ENCODE results near the gene B4GALNT1.
"Not testable (repeated sequence)": the region's sequence is repeated elsewhere in the genome, so short reads cannot be mapped to it uniquely, and the experiment has no call there.

The B4GALNT1 gene

DNA sequence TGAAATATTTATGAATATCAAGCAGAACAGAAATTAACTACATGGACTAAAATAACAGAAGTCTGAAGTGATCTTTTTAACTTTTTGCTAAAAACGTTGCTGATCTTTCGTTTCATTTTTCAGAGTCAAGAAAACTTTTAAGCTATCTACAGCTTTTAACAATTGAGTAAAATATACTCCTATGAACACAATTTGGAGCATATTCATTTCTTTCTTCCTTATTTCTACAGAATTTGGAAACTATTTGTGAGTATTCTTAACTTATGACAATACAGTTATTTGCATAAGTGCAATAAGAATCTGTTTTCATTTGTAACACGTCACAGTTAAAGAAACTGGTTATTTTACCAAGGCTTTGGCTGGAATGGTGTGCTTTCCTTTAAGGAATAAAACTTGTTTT, 21.0 kb upstream of the B4GALNT1 start:
- peaks cover 8% of the 10 kb centered on the region for H3K27me3 Mint-ChIP-seq
- DNase-seq = no peak
- H3K36me3 Mint-ChIP-seq = no peaks in the 10 kb centered on the region
- H3K4me1 Mint-ChIP-seq = no peaks in the 10 kb centered on the region
- no peak overlapping the region for H3K27ac Mint-ChIP-seq
- H3K4me3 Mint-ChIP-seq = no peak overlapping the region
- CTCF ChIA-PET = interaction anchor here (0.7 kb wide), 1 partner anchor 16 kb away, joined by 3 read pairs; no protein-coding TSS in a partner anchor
- peaks cover 7% of the 10 kb centered on the region for H3K9me3 Mint-ChIP-seq

DNA sequence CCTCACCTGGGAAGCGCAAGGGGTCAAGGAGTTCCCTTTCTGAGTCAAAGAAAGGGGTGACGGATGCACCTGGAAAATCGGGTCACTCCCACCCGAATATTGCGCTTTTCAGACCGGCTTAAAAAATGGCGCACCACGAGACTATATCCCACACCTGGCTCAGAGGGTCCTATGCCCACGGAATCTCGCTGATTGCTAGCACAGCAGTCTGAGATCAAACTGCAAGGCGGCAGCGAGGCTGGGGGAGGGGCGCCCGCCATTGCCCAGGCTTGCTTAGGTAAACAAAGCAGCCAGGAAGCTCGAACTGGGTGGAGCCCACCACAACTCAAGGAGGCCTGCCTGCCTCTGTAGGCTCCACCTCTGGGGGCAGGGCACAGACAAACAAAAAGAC, 13.7 kb upstream of the B4GALNT1 start:
- not testable (repeated sequence) for H3K9me3 Mint-ChIP-seq, H3K4me1 Mint-ChIP-seq, DNase-seq, H3K27ac Mint-ChIP-seq, H3K4me3 Mint-ChIP-seq, H3K36me3 Mint-ChIP-seq
- CTCF ChIA-PET = interaction anchor here (1.3 kb wide), 1 partner anchor 64 kb away, joined by 5 read pairs; no protein-coding TSS in a partner anchor
- peaks cover 12% of the 10 kb centered on the region for H3K27me3 Mint-ChIP-seq

DNA sequence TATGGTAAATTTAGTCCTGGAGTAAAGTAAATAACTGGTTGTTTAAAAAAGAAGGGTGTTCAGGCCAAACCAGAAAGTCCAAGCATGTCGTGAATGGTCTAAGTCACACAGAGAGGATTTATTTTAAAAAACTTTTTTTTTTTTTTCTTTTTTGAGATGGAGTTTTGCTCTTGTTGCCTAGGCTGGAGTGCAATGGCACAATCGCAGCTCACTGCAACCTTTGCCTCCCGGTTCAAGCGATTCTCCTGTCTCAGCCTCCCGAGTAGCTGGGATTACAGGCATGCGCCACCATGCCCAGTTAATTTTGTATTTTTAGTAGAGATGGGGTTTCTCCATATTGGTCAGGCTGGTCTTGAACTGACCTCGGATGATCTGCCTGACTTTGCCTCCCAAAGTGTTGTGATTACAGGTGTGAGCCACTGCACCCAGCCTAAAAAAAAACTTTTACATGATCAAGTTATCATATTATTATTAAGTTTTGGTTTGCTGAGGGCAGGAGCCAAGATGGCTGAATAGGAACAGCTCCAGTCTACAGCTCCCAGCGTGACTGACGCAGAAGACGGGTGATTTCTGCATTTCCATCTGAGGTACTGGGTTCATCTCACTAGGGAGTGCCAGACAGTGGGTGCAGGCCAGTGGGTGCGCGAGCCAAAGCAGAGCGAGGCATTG, 13.1 kb upstream of the B4GALNT1 start:
- not testable (repeated sequence) for H3K4me3 Mint-ChIP-seq, H3K27ac Mint-ChIP-seq, H3K36me3 Mint-ChIP-seq, H3K9me3 Mint-ChIP-seq, H3K4me1 Mint-ChIP-seq, DNase-seq
- H3K27me3 Mint-ChIP-seq = peaks cover 17% of the 10 kb centered on the region
- CTCF ChIA-PET = interaction anchor here (1.3 kb wide), 1 partner anchor 63 kb away, joined by 5 read pairs; no protein-coding TSS in a partner anchor

DNA sequence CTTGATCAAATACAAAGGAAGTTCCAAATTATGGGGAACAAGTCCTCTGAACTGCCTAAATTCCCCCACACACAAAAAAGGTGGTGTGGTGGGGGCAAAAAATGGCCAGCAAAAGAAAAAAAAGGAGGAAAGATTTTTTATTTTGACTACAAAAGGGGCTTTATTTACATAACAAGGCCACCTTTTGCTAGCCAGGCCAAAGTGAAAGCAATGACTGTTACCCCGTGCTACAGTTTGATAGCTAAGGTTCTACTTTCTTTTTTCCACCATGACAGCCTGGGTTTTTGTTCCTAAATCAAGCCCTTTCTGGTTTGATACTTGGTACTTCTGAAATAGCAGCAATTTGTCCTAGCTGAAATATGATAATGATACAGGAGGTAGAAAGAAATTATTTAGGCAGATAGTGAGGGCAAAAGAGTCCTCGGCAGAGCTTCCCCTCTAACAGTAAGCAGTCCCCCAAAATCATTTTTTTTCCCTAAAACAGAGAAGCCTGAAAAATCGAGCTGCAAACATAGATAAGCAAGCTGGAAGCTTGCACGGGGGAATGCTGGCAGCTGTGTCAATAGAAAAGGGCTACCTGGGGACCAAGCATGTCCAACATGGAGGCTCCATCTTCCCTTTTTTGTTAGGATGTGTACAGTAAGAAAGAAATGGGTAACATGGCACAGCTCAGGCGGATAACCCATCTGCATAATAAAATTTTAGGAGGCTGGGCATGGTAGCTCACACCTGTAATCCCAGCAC, 8.9 kb upstream of the B4GALNT1 start:
- H3K4me3 Mint-ChIP-seq = no peak overlapping the region
- H3K4me1 Mint-ChIP-seq = no peaks in the 10 kb centered on the region
- no peak overlapping the region for H3K27ac Mint-ChIP-seq
- H3K9me3 Mint-ChIP-seq = peaks cover 9% of the 10 kb centered on the region
- no peaks in the 10 kb centered on the region for H3K36me3 Mint-ChIP-seq
- H3K27me3 Mint-ChIP-seq = peaks cover 42% of the 10 kb centered on the region
- CTCF ChIA-PET = interaction anchor here (0.9 to 1.9 kb wide), 3 partner anchors 9 to 66 kb away, joined by 4 to 6 read pairs (median 4); partner anchors contain the start of gene B4GALNT1
- no peak for DNase-seq

DNA sequence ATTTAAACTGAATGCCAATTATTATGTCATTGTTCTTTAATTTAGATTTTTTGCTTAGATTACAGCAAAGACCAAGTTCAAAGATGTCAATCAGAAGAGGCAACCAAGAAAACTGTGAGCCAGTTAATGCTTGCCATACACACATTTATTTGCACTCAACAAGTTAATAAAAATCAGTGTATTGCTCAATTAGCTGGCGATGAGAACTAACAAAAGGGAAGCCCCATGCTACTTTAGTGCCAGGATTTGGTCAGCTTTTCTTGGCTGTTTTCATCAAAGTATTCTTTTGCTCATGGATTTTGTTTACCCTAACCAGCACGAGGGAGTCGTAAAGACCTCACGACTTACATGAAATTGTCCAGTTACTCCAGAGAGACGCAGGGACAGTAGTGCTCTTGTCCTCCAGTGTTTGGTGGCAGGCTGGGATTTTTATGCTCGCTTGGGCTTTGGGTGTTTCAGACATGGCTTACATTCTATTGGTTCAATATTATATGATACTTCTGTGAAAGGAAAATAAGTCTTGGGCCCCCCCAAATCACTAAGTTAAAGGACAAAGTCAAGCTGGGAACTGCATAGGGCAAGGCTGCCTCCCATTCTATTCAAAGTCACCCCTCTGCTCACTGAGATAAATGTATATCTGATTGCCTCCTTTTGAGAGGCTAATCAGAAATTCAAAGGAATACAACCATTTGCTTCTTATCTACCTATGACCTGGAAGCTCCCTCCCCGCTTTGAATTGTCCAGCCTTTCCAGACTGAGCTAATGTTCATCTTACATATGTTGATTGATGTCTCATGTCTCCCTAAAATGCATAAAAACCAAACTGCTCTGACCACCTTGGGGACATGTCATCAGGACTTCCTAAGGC, 7.4 kb upstream of the B4GALNT1 start:
- no peaks in the 10 kb centered on the region for H3K4me1 Mint-ChIP-seq
- no peaks in the 10 kb centered on the region for H3K36me3 Mint-ChIP-seq
- CTCF ChIA-PET = interaction anchor here (1.4 kb wide), 1 partner anchor 57 kb away, joined by 5 read pairs; no protein-coding TSS in a partner anchor
- H3K27ac Mint-ChIP-seq = no peak overlapping the region
- H3K4me3 Mint-ChIP-seq = no peak overlapping the region
- DNase-seq = no peak
- H3K9me3 Mint-ChIP-seq = peaks cover 4% of the 10 kb centered on the region
- peaks cover 51% of the 10 kb centered on the region for H3K27me3 Mint-ChIP-seq

DNA sequence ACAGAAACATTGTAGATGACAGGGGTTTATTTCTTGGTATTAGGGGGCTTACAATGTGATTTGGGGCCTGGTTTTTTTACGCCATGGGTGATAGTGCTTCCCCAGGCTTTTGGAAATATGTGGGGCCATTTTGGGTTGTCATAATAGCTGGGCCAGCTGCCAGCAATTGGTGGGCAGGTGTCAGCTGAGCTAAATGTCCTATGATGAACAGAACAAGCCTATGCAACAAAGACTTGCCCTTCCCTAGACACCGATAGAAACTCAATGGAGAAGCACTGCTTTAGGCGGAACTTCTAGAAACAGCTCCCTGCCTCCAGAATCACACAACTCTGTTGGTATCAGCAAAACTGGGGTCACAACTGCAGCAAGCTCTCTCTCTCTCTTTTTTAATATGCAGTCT, 5.1 kb upstream of the B4GALNT1 start:
- CTCF ChIA-PET = interaction anchor here (1.0 to 3.2 kb wide), 10 partner anchors 10 to 179 kb away, joined by 3 to 29 read pairs (median 6); partner anchors contain the start of gene GLI1

DNA sequence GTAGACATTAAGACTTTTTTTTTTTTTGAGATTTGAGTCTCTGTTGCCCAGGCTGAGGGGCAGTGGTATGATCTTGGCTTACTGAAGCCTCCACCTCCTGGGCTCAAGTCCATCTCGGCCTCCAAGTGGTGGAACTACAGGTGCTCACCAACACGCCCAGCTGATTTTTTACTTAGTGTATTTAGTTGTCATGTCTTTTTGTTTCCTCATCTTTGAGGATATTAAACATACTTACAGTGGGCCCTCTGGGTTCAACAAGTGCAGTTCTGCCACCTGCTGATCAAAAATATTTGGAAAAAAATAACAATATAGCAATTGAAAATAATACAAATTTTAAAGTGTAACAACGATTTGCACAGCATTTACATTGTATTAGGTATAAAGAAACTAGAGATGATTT, 4.4 kb upstream of the B4GALNT1 start:
- Mint-ChIP-seq H3K9me3 (no peaks in the 10 kb centered on the region), H3K27ac (no peak overlapping the region), H3K4me3 (no peak overlapping the region), H3K36me3 (no peaks in the 10 kb centered on the region), H3K4me1 (peaks cover 6% of the 10 kb centered on the region), H3K27me3 (peaks cover 67% of the 10 kb centered on the region)
- no peak for DNase-seq
- CTCF ChIA-PET = interaction anchor here (1.1 to 3.2 kb wide), 9 partner anchors 10 to 348 kb away, joined by 3 to 29 read pairs (median 4); partner anchors contain the start of gene GLI1

More for the DNA sequence above, 5.1 kb upstream of the B4GALNT1 start:
- H3K27ac Mint-ChIP-seq = no peak overlapping the region
- peaks cover 5% of the 10 kb centered on the region for H3K4me1 Mint-ChIP-seq
- H3K4me3 Mint-ChIP-seq = no peak overlapping the region
- H3K9me3 Mint-ChIP-seq = no peaks in the 10 kb centered on the region
- peaks cover 66% of the 10 kb centered on the region for H3K27me3 Mint-ChIP-seq
- no peak for DNase-seq
- H3K36me3 Mint-ChIP-seq = no peaks in the 10 kb centered on the region

DNA sequence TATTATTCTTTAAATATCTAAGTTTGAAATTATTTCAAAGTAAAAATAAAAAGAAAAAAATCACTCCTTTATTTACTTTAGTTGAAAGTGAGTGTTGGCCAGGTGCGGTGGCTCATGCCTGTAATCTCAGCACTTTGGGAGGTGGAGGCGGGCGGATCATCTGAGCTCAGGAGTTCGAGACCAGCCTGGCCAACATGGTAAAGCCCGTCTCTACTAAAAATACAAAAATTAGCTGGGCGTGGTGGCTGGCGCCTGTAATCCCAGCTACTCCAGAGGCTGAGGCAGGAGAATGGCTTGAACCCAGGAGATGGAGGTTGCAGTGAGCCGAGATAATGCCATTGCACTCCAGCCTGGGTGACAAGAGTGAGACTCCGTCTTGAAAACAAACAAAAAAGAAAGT, 3.7 kb upstream of the B4GALNT1 start:
- not testable (repeated sequence) for DNase-seq, H3K36me3 Mint-ChIP-seq, H3K27ac Mint-ChIP-seq, H3K4me1 Mint-ChIP-seq, H3K4me3 Mint-ChIP-seq, H3K9me3 Mint-ChIP-seq
- H3K27me3 Mint-ChIP-seq = peaks cover 68% of the 10 kb centered on the region
- CTCF ChIA-PET = interaction anchor here (1.1 to 3.2 kb wide), 6 partner anchors 9 to 348 kb away, joined by 3 to 29 read pairs (median 4); no protein-coding TSS in a partner anchor

DNA sequence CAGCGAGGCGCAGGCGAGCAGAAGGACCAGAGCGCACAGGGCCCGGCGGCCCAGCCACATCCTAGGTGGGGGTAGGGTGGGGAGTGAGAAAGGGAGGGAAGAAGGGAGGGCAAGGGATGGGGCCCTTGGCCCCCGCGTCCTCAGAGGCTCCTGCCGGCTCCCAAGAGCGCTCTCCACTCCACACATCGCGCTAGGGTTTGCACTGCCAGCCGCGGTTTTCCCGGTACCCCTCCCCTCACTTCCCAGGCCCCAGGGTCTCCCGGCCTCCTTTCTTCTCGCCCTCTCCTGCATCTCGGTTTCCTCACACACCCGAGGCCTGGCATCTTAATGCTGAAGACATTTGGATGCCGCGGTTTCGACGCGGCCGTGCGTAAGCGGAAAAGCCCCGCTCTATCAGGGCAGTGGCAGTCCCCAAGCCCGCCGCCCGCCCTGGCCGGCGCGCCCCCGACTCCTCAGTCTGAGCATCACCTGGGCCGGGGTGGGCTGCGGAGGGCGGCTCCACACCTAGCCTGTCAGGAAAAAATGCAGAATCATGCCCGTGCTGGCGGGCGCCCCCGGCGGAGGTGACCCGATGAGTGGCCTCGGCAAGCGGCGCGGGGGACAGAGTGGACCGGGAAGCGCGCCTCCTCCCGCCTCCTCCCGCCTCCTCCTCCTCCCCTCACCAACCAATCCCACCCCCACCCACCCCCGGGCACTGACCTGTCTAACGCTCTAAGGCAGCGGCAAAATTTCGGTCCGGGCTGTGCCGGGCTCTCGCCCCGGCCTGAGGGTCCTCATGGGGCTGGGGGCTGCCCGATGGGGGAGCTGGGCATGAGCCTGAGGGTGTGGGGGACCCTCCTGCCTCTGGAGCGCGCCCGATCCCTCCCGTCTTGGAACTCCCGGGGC, 686 bp downstream of the B4GALNT1 start:
- CTCF ChIA-PET = interaction anchor here (0.8 to 2.6 kb wide), 12 partner anchors 10 to 173 kb away, joined by 3 to 12 read pairs (median 4); partner anchors contain the start of genes GLI1 and PIP4K2C
- Mint-ChIP-seq H3K4me1 (peaks cover 15% of the 10 kb centered on the region), H3K9me3 (no peaks in the 10 kb centered on the region), H3K27ac (no peak overlapping the region), H3K36me3 (no peaks in the 10 kb centered on the region), H3K27me3 (peaks cover 86% of the 10 kb centered on the region), H3K4me3 (peak overlapping the region; percentile 58)
- DNase-seq = peak; percentile 50

DNA sequence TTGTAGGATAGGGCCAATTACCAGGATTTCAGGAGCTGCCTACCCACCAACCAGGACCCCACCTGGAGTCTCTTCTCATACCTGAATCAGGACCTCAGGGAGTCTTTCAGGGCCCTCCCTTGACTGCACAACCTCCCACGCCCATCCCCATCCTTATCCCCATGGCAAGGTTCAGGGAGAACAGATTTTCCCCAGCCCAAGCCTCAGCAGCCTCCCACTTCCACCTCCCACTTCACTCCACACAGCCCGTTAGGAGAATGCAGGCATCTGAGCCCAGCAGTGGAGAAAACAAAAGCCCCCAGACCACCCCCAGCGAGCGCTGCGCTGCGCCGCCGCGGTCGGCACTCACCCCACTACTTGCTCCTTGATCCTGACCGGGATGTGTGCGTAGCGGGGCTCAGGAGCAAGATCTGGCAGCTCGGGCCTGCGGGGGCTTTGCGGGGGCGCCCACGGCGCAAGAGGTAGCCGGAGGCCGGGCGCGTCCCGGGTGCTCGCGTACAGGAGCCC, 1.4 kb downstream of the B4GALNT1 start:
- no peaks in the 10 kb centered on the region for H3K9me3 Mint-ChIP-seq
- CTCF ChIA-PET = interaction anchor here (1.4 to 2.0 kb wide), 3 partner anchors 9 to 128 kb away, joined by 3 to 8 read pairs (median 3); no protein-coding TSS in a partner anchor
- H3K27me3 Mint-ChIP-seq = peaks cover 86% of the 10 kb centered on the region
- H3K4me3 Mint-ChIP-seq = peak overlapping the region; percentile 10
- H3K36me3 Mint-ChIP-seq = no peaks in the 10 kb centered on the region
- H3K27ac Mint-ChIP-seq = no peak overlapping the region
- peak; percentile 13 for DNase-seq
- peaks cover 18% of the 10 kb centered on the region for H3K4me1 Mint-ChIP-seq

DNA sequence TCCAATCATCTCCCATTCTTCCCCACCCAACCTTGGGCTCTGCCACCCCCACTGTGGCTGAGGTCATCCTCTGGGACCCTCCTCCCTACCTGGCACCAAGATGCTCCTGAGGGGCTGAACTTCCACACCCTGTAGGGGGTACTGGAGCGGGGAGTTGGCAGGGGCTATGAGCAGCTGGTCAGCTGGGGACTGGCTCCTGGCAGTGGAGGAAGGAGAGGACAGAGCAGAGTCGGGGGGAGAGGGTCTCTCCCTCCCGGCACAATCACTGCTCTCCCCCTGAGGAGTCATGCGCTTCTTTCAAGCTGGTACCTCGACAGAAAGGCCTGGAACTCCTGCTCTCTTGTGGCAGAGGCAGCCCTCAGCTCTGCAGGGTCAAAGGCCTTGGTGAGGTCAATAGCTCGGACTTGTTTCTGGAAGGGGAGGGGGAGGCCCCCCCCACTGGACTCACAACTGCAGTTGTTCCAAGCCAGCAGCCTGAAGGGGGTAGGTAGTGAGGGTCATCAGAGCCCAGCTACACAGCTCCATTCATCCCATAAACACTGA, 2.0 kb downstream of the B4GALNT1 start:
- Mint-ChIP-seq H3K27ac (no peak overlapping the region), H3K36me3 (no peaks in the 10 kb centered on the region), H3K27me3 (peaks cover 91% of the 10 kb centered on the region), H3K4me3 (peak overlapping the region; percentile 10), H3K4me1 (peaks cover 18% of the 10 kb centered on the region), H3K9me3 (no peaks in the 10 kb centered on the region)
- DNase-seq = peak; percentile 15
- CTCF ChIA-PET = interaction anchor here (1.4 to 2.0 kb wide), 4 partner anchors 9 to 172 kb away, joined by 3 to 8 read pairs (median 4); no protein-coding TSS in a partner anchor

DNA sequence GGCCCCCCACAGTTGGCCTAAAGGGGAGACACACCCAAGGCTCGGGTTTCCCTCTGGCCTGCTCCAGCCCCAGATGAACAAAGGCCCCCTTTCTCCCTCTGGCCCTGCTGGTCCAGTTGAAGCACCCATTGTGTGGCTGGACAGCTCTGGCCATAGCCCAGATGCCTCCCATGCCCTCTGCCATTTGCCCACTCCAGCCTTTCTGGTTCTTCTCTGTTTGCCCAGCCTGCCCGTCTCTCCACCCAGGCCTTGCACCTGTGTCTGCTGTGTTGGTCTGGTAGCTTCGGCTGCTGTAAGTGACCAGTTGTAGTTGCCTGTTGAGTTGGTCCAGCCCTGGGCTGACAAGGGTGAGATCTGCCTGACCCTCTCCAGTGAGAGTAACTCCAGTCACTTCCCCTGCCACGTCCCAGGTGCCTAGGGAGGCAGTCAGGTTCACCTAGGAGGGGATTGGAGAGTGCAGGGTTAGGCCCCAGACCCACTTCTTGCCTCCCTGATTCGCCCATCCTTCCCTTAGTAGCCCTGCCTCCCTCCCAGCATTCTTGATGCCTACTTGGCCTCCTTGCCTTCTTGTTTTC, 3.0 kb downstream of the B4GALNT1 start:
- DNase-seq = peak; percentile 18
- no peak overlapping the region for H3K27ac Mint-ChIP-seq
- no peaks in the 10 kb centered on the region for H3K9me3 Mint-ChIP-seq
- H3K4me3 Mint-ChIP-seq = no peak overlapping the region
- CTCF ChIA-PET = interaction anchor here (1.4 to 2.0 kb wide), 3 partner anchors 8 to 171 kb away, joined by 3 to 8 read pairs (median 5); no protein-coding TSS in a partner anchor
- no peaks in the 10 kb centered on the region for H3K36me3 Mint-ChIP-seq
- peaks cover 91% of the 10 kb centered on the region for H3K27me3 Mint-ChIP-seq
- peaks cover 18% of the 10 kb centered on the region for H3K4me1 Mint-ChIP-seq

All from activated naive CD4-positive, alpha-beta T cell treated with anti-CD3 and anti-CD28 coated beads, Interleukin-2, amount 10 ng/mL, durations not matched to agents 7 days and 5 days (primary cell).